ENCODE data around the gene AGBL1.

DNA sequence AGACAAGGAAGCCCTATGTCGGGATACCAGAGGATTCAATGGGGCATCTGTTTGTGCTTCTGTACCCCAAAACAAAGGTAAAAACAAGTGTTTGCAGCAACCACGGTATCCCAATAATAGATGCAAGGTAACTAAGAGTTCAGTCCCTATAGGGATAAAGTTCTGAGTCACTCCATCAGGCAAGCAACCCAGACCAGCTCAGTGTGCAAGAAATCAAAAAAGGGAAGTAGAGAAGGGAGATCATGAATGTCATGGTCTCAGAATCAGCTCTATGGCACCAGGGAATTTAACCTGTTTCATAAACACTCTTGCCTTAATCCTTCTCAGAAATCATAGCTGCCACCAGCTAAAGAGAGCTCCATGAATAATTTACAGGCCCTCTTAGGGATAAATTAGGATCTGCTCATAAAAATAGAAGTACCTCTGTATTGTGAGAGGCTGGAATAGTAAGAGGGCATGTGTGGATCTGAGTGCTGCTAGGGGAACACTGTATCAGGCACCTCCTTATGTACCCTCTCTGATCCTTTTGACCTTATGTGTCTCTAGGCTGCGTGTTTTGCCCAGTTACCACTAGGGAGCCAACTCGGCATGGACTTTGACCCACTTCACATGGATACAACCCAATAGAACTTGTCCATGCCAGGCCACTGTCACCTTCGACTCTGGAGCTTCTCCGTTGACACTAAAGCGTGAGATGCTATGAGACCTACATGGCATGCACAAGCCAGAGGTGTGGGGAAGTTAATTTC lies 754.6 kb downstream of the AGBL1 start:
- TF ChIP-seq, protein P1, sequence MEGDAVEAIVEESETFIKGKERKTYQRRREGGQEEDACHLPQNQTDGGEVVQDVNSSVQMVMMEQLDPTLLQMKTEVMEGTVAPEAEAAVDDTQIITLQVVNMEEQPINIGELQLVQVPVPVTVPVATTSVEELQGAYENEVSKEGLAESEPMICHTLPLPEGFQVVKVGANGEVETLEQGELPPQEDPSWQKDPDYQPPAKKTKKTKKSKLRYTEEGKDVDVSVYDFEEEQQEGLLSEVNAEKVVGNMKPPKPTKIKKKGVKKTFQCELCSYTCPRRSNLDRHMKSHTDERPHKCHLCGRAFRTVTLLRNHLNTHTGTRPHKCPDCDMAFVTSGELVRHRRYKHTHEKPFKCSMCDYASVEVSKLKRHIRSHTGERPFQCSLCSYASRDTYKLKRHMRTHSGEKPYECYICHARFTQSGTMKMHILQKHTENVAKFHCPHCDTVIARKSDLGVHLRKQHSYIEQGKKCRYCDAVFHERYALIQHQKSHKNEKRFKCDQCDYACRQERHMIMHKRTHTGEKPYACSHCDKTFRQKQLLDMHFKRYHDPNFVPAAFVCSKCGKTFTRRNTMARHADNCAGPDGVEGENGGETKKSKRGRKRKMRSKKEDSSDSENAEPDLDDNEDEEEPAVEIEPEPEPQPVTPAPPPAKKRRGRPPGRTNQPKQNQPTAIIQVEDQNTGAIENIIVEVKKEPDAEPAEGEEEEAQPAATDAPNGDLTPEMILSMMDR (IDR thresholded peaks at IDR 0.05; ENCODE audit: insufficient read depth, low read depth, low read length): no peak
- no peak for TF ChIP-seq EZH2 (IDR thresholded peaks at IDR 0.05; ENCODE audit: insufficient read depth, low read length)
